Parathyroid adenoma (tissue), 2 donors: Measurements from ENCODE around the gene EXOC3L2.
A peak's percentile ranks its signal among the peaks of the same experiment; 100 is the strongest.

Experiments
- H2AFZ ChIP-seq: fragments of 300-600 bp; sonication (generic); one replicate; pipeline ENCODE4 v1.7.0; 2017; ENCODE audit warnings: antibody characterized with exemption, mild to moderate bottlenecking
- H3K27ac ChIP-seq: fragments of 300-600 bp; sonication (generic); one replicate; pipeline ENCODE4 v1.7.0; 2017
- H3K27me3 ChIP-seq: fragments of 300-600 bp; sonication (generic); one replicate; pipeline ENCODE4 v1.7.0; 2017; ENCODE audit warnings: low read length; ENCODE audit not compliant: control insufficient read depth, insufficient read depth
- H3K36me3 ChIP-seq: fragments of 300-600 bp; sonication (generic); one replicate; pipeline ENCODE4 v1.7.0; 2017; ENCODE audit warnings: low read length; ENCODE audit not compliant: control insufficient read depth, insufficient read depth
- H3K4me1 ChIP-seq: fragments of 300-600 bp; sonication (generic); one replicate; pipeline ENCODE4 v1.7.0; 2017; ENCODE audit warnings: control low read depth
- H3K4me2 ChIP-seq: fragments of 300-600 bp; sonication (generic); one replicate; pipeline ENCODE4 v1.7.0; 2017; ENCODE audit warnings: low read length
- H3K4me3 ChIP-seq: fragments of 300-600 bp; sonication (generic); one replicate; pipeline ENCODE4 v1.7.0; 2017; ENCODE audit warnings: low read depth, low read length
- H3K79me2 ChIP-seq: fragments of 300-600 bp; sonication (generic); one replicate; pipeline ENCODE4 v1.7.0; 2017; ENCODE audit warnings: control low read depth
- H3K9ac ChIP-seq: fragments of 300-600 bp; sonication (generic); one replicate; pipeline ENCODE4 v1.7.0; 2017; ENCODE audit warnings: mild to moderate bottlenecking
- H3K9me3 ChIP-seq: fragments of 300-600 bp; sonication (generic); one replicate; pipeline ENCODE4 v1.7.0; 2017; ENCODE audit warnings: low read length; ENCODE audit not compliant: control insufficient read depth
- CTCF ChIP-seq: fragments of 300-600 bp; sonication (generic); IDR thresholded peaks from one replicate; pipeline ENCODE4 v1.7.0; 2017; ENCODE audit warnings: antibody characterized with exemption, mild to moderate bottlenecking
- donor health status: primary hyperparathyroidism.

Gene EXOC3L2

GRCh38 chr19:45217193-45217956 is 27.8 kb downstream of the EXOC3L2 start:
- no peak overlapping the region for H3K27ac ChIP-seq
- H3K27me3 ChIP-seq = no peaks in the 10 kb centered on the region
- peak overlapping the region; percentile 37 for H3K4me2 ChIP-seq
- no peak overlapping the region for H3K9ac ChIP-seq
- H2AFZ ChIP-seq = no peak overlapping the region
- no peaks in the 10 kb centered on the region for H3K36me3 ChIP-seq
- H3K4me1 ChIP-seq = no peaks in the 10 kb centered on the region
- no peak for TF ChIP-seq CTCF
- no peak overlapping the region for H3K4me3 ChIP-seq
- no peaks in the 10 kb centered on the region for H3K9me3 ChIP-seq
- no peaks in the 10 kb centered on the region for H3K79me2 ChIP-seq

GRCh38 chr19:45216667-45217066 is 28.5 kb downstream of the EXOC3L2 start:
- H3K4me1 ChIP-seq = no peaks in the 10 kb centered on the region
- TF ChIP-seq CTCF = no peak
- no peaks in the 10 kb centered on the region for H3K9me3 ChIP-seq
- no peak overlapping the region for H3K4me3 ChIP-seq
- H3K9ac ChIP-seq = no peak overlapping the region
- H3K79me2 ChIP-seq = no peaks in the 10 kb centered on the region
- no peak overlapping the region for H3K27ac ChIP-seq
- H3K27me3 ChIP-seq = no peaks in the 10 kb centered on the region
- H2AFZ ChIP-seq = no peak overlapping the region
- no peaks in the 10 kb centered on the region for H3K36me3 ChIP-seq
- no peak overlapping the region for H3K4me2 ChIP-seq

GRCh38 chr19:45215391-45216191 is 29.6 kb downstream of the EXOC3L2 start:
- no peak overlapping the region for H3K27ac ChIP-seq
- no peak for TF ChIP-seq CTCF
- H3K36me3 ChIP-seq = no peaks in the 10 kb centered on the region
- no peaks in the 10 kb centered on the region for H3K27me3 ChIP-seq
- H3K4me2 ChIP-seq = peak overlapping the region; percentile 63
- H3K79me2 ChIP-seq = no peaks in the 10 kb centered on the region
- no peak overlapping the region for H3K9ac ChIP-seq
- H3K9me3 ChIP-seq = no peaks in the 10 kb centered on the region
- H3K4me3 ChIP-seq = peak overlapping the region; percentile 5
- no peaks in the 10 kb centered on the region for H3K4me1 ChIP-seq
- H2AFZ ChIP-seq = peak overlapping the region; percentile 70

GRCh38 chr19:45213031-45213430 is 32.2 kb downstream of the EXOC3L2 start:
- no peaks in the 10 kb centered on the region for H3K4me1 ChIP-seq
- no peak overlapping the region for H3K27ac ChIP-seq
- no peaks in the 10 kb centered on the region for H3K36me3 ChIP-seq
- no peak for TF ChIP-seq CTCF
- H3K27me3 ChIP-seq = no peaks in the 10 kb centered on the region
- no peak overlapping the region for H3K9ac ChIP-seq
- no peak overlapping the region for H3K4me2 ChIP-seq
- H3K79me2 ChIP-seq = no peaks in the 10 kb centered on the region
- H3K9me3 ChIP-seq = no peaks in the 10 kb centered on the region
- no peak overlapping the region for H2AFZ ChIP-seq
- H3K4me3 ChIP-seq = no peak overlapping the region
